Measurements from ENCODE around the gene PTPRE.

The PTPRE gene

GRCh38 chr10:128013626-128014025 lies 106.7 kb downstream of the PTPRE start:
- Mint-ChIP-seq H3K27me3 (ENCODE audit: low read depth) (peaks cover 10% of the 10 kb centered on the region), H3K36me3 (ENCODE audit: low read depth) (no peaks in the 10 kb centered on the region), H3K4me1 (ENCODE audit: low read depth) (peaks cover 11% of the 10 kb centered on the region), H3K4me3 (no peak overlapping the region), H3K9me3 (no peaks in the 10 kb centered on the region), H3K27ac (no peak overlapping the region)
- no peak for DNase-seq (ENCODE audit: low spot score)

GRCh38 chr10:128014236-128014635 lies 107.3 kb downstream of the PTPRE start:
- DNase-seq (ENCODE audit: low spot score) = no peak
- no peak overlapping the region for H3K4me3 Mint-ChIP-seq
- peaks cover 13% of the 10 kb centered on the region for H3K4me1 Mint-ChIP-seq (ENCODE audit: low read depth)
- H3K27ac Mint-ChIP-seq = no peak overlapping the region
- no peaks in the 10 kb centered on the region for H3K36me3 Mint-ChIP-seq (ENCODE audit: low read depth)
- H3K27me3 Mint-ChIP-seq (ENCODE audit: low read depth) = peaks cover 10% of the 10 kb centered on the region
- no peaks in the 10 kb centered on the region for H3K9me3 Mint-ChIP-seq

- H3K4me1 Mint-ChIP-seq (ENCODE audit: low read depth) = peaks cover 8% of the 10 kb centered on the region
- H3K9me3 Mint-ChIP-seq = no peaks in the 10 kb centered on the region
- H3K36me3 Mint-ChIP-seq (ENCODE audit: low read depth) = no peaks in the 10 kb centered on the region
- no peak for DNase-seq (ENCODE audit: low spot score)
- H3K27ac Mint-ChIP-seq = no peak overlapping the region
- H3K4me3 Mint-ChIP-seq = no peak overlapping the region
- no peaks in the 10 kb centered on the region for H3K27me3 Mint-ChIP-seq (ENCODE audit: low read depth)
Measured at GRCh38 chr10:128016423-128017060, 109.6 kb downstream of the PTPRE start.

- no peaks in the 10 kb centered on the region for H3K9me3 Mint-ChIP-seq
- H3K4me1 Mint-ChIP-seq (ENCODE audit: low read depth) = peaks cover 6% of the 10 kb centered on the region
- H3K4me3 Mint-ChIP-seq = no peak overlapping the region
- DNase-seq (ENCODE audit: low spot score) = no peak
- no peaks in the 10 kb centered on the region for H3K27me3 Mint-ChIP-seq (ENCODE audit: low read depth)
- H3K27ac Mint-ChIP-seq = peak overlapping the region; percentile 3
- H3K36me3 Mint-ChIP-seq (ENCODE audit: low read depth) = no peaks in the 10 kb centered on the region
Measured at GRCh38 chr10:128017822-128018221, 110.9 kb downstream of the PTPRE start.

- Mint-ChIP-seq H3K4me3 (peak overlapping the region; percentile 1), H3K9me3 (no peaks in the 10 kb centered on the region), H3K36me3 (ENCODE audit: low read depth) (no peaks in the 10 kb centered on the region), H3K4me1 (ENCODE audit: low read depth) (peaks cover 6% of the 10 kb centered on the region), H3K27ac (peak overlapping the region; percentile 3), H3K27me3 (ENCODE audit: low read depth) (no peaks in the 10 kb centered on the region)
- no peak for DNase-seq (ENCODE audit: low spot score)
Measured at GRCh38 chr10:128018236-128018635, 111.3 kb downstream of the PTPRE start.

GRCh38 chr10:128018691-128019090 lies 111.8 kb downstream of the PTPRE start:
- no peak for DNase-seq (ENCODE audit: low spot score)
- no peaks in the 10 kb centered on the region for H3K27me3 Mint-ChIP-seq (ENCODE audit: low read depth)
- peaks cover 6% of the 10 kb centered on the region for H3K4me1 Mint-ChIP-seq (ENCODE audit: low read depth)
- peak overlapping the region; percentile 47 for H3K27ac Mint-ChIP-seq
- H3K36me3 Mint-ChIP-seq (ENCODE audit: low read depth) = no peaks in the 10 kb centered on the region
- H3K9me3 Mint-ChIP-seq = no peaks in the 10 kb centered on the region
- H3K4me3 Mint-ChIP-seq = no peak overlapping the region

GRCh38 chr10:128022261-128023196 lies 115.6 kb downstream of the PTPRE start:
- Mint-ChIP-seq H3K9me3 (no peaks in the 10 kb centered on the region), H3K36me3 (ENCODE audit: low read depth) (no peaks in the 10 kb centered on the region), H3K4me3 (no peak overlapping the region), H3K27ac (no peak overlapping the region), H3K4me1 (ENCODE audit: low read depth) (peaks cover 10% of the 10 kb centered on the region), H3K27me3 (ENCODE audit: low read depth) (no peaks in the 10 kb centered on the region)
- DNase-seq (ENCODE audit: low spot score) = no peak

- H3K4me1 Mint-ChIP-seq (ENCODE audit: low read depth) = peaks cover 4% of the 10 kb centered on the region
- H3K27ac Mint-ChIP-seq = no peak overlapping the region
- no peaks in the 10 kb centered on the region for H3K27me3 Mint-ChIP-seq (ENCODE audit: low read depth)
- H3K4me3 Mint-ChIP-seq = no peak overlapping the region
- no peaks in the 10 kb centered on the region for H3K9me3 Mint-ChIP-seq
- H3K36me3 Mint-ChIP-seq (ENCODE audit: low read depth) = no peaks in the 10 kb centered on the region
- no peak for DNase-seq (ENCODE audit: low spot score)
Measured at GRCh38 chr10:128024426-128024825, 117.5 kb downstream of the PTPRE start.

- Mint-ChIP-seq H3K36me3 (ENCODE audit: low read depth) (no peaks in the 10 kb centered on the region), H3K4me3 (no peak overlapping the region)
Measured at GRCh38 chr10:128025437-128025836, 118.5 kb downstream of the PTPRE start.

GRCh38 chr10:128025951-128026350 lies 119.0 kb downstream of the PTPRE start:
- no peaks in the 10 kb centered on the region for H3K9me3 Mint-ChIP-seq
- H3K4me3 Mint-ChIP-seq = no peak overlapping the region
- DNase-seq (ENCODE audit: low spot score) = no peak
- no peak overlapping the region for H3K27ac Mint-ChIP-seq
- peaks cover 4% of the 10 kb centered on the region for H3K4me1 Mint-ChIP-seq (ENCODE audit: low read depth)
- H3K27me3 Mint-ChIP-seq (ENCODE audit: low read depth) = no peaks in the 10 kb centered on the region
- no peaks in the 10 kb centered on the region for H3K36me3 Mint-ChIP-seq (ENCODE audit: low read depth)

More at GRCh38 chr10:128025437-128025836, 118.5 kb downstream of the PTPRE start:
- Mint-ChIP-seq H3K4me1 (ENCODE audit: low read depth) (peaks cover 4% of the 10 kb centered on the region), H3K9me3 (no peaks in the 10 kb centered on the region), H3K27ac (no peak overlapping the region), H3K27me3 (ENCODE audit: low read depth) (no peaks in the 10 kb centered on the region)
- DNase-seq (ENCODE audit: low spot score) = no peak

GRCh38 chr10:128026615-128027300 lies 119.9 kb downstream of the PTPRE start:
- no peak overlapping the region for H3K27ac Mint-ChIP-seq
- H3K4me3 Mint-ChIP-seq = no peak overlapping the region
- no peaks in the 10 kb centered on the region for H3K36me3 Mint-ChIP-seq (ENCODE audit: low read depth)
- peaks cover 4% of the 10 kb centered on the region for H3K4me1 Mint-ChIP-seq (ENCODE audit: low read depth)
- no peaks in the 10 kb centered on the region for H3K27me3 Mint-ChIP-seq (ENCODE audit: low read depth)
- DNase-seq (ENCODE audit: low spot score) = no peak
- H3K9me3 Mint-ChIP-seq = no peaks in the 10 kb centered on the region

- Mint-ChIP-seq H3K27me3 (ENCODE audit: low read depth) (no peaks in the 10 kb centered on the region), H3K36me3 (ENCODE audit: low read depth) (no peaks in the 10 kb centered on the region), H3K4me3 (no peak overlapping the region), H3K4me1 (ENCODE audit: low read depth) (peaks cover 4% of the 10 kb centered on the region), H3K9me3 (no peaks in the 10 kb centered on the region), H3K27ac (no peak overlapping the region)
- DNase-seq (ENCODE audit: low spot score) = no peak
Measured at GRCh38 chr10:128027306-128027705, 120.4 kb downstream of the PTPRE start.

GRCh38 chr10:128027822-128028507 lies 121.1 kb downstream of the PTPRE start:
- Mint-ChIP-seq H3K9me3 (no peaks in the 10 kb centered on the region), H3K4me1 (ENCODE audit: low read depth) (peaks cover 4% of the 10 kb centered on the region), H3K27me3 (ENCODE audit: low read depth) (no peaks in the 10 kb centered on the region), H3K36me3 (ENCODE audit: low read depth) (no peaks in the 10 kb centered on the region), H3K27ac (no peak overlapping the region), H3K4me3 (no peak overlapping the region)
- no peak for DNase-seq (ENCODE audit: low spot score)

Measured in T-helper 2 cell treated with Interferon-gamma antibody and Interleukin-4, amounts not matched to agents 5 μg/mL and 100 μg/mL, for 36 hours (primary cell).